Nephron (organoid): ENCODE results near the gene FASTKD2.

Source experiments
- H3K27ac Mint-ChIP-seq, 3 experiments: 2 replicates each; pipeline ENCODE4 v1.8.0; 2020; ENCODE audit warnings: mixed read lengths in 3 of 3, mild to moderate bottlenecking in 2 of 3, moderate library complexity in 1 of 3
- H3K27me3 Mint-ChIP-seq: 2 replicates; pipeline ENCODE4 v1.8.0; 2021; ENCODE audit warnings: low read depth, mild to moderate bottlenecking, moderate library complexity, mixed read lengths
- H3K36me3 Mint-ChIP-seq: 2 replicates; pipeline ENCODE4 v1.8.0; 2020; ENCODE audit warnings: low read depth, mixed read lengths
- H3K4me1 Mint-ChIP-seq: 2 replicates; pipeline ENCODE4 v1.8.0; 2020; ENCODE audit warnings: mixed read lengths
- H3K4me3 Mint-ChIP-seq, 3 experiments: 2 replicates each; pipeline ENCODE4 v1.8.0; 2020; ENCODE audit warnings: mild to moderate bottlenecking in 3 of 3, mixed read lengths in 3 of 3, moderate library complexity in 2 of 3
- H3K9me3 Mint-ChIP-seq: 2 replicates; pipeline ENCODE4 v1.8.0; 2020; ENCODE audit warnings: mixed read lengths
- CTCF ChIP-seq, 3 experiments: fragments of 200-600 bp; sonication (generic); IDR thresholded peaks; one replicate each; pipeline ENCODE4 v1.5.0; 2021; ENCODE audit warnings: antibody characterized with exemption in 3 of 3; ENCODE audit not compliant: unreplicated experiment in 3 of 3

FASTKD2 gene

GRCh38 chr2:206780671-206781070 lies 15.3 kb downstream of the FASTKD2 start:
- Mint-ChIP-seq H3K27ac (no peak overlapping the region), H3K9me3 (peaks cover 44% of the 10 kb centered on the region), H3K4me1 (no peaks in the 10 kb centered on the region), H3K27me3 (no peaks in the 10 kb centered on the region), H3K36me3 (peaks cover 87% of the 10 kb centered on the region), H3K4me3 (no peak overlapping the region)
- TF ChIP-seq CTCF (IDR thresholded peaks at IDR 0.05; ENCODE audit: unreplicated experiment in 3 of 3) = no peak

- H3K4me3 Mint-ChIP-seq = no peak overlapping the region
- no peak overlapping the region for H3K27ac Mint-ChIP-seq
- peaks cover 19% of the 10 kb centered on the region for H3K9me3 Mint-ChIP-seq
- H3K4me1 Mint-ChIP-seq = no peaks in the 10 kb centered on the region
- TF ChIP-seq CTCF (IDR thresholded peaks at IDR 0.05; ENCODE audit: unreplicated experiment in 3 of 3) = peak; percentile 31 to 46 (median 34)
- H3K36me3 Mint-ChIP-seq = peaks cover 71% of the 10 kb centered on the region
- H3K27me3 Mint-ChIP-seq = no peaks in the 10 kb centered on the region
These were observed 18.3 kb downstream of the FASTKD2 start for GRCh38 chr2:206783718-206784117.

GRCh38 chr2:206784559-206785353 lies 19.4 kb downstream of the FASTKD2 start:
- no peaks in the 10 kb centered on the region for H3K4me1 Mint-ChIP-seq
- H3K27me3 Mint-ChIP-seq = no peaks in the 10 kb centered on the region
- H3K27ac Mint-ChIP-seq = no peak overlapping the region
- no peak overlapping the region for H3K4me3 Mint-ChIP-seq
- peaks cover 9% of the 10 kb centered on the region for H3K9me3 Mint-ChIP-seq
- peaks cover 67% of the 10 kb centered on the region for H3K36me3 Mint-ChIP-seq
- TF ChIP-seq CTCF (IDR thresholded peaks at IDR 0.05; ENCODE audit: unreplicated experiment in 3 of 3) = no peak

- H3K27ac Mint-ChIP-seq = no peak overlapping the region
- H3K4me3 Mint-ChIP-seq = no peak overlapping the region
- no peak for TF ChIP-seq CTCF (IDR thresholded peaks at IDR 0.05; ENCODE audit: unreplicated experiment in 3 of 3)
- no peaks in the 10 kb centered on the region for H3K4me1 Mint-ChIP-seq
- H3K36me3 Mint-ChIP-seq = peaks cover 58% of the 10 kb centered on the region
- no peaks in the 10 kb centered on the region for H3K9me3 Mint-ChIP-seq
- no peaks in the 10 kb centered on the region for H3K27me3 Mint-ChIP-seq
These were observed 25.0 kb downstream of the FASTKD2 start for GRCh38 chr2:206790311-206790935.

- Mint-ChIP-seq H3K27ac (no peak overlapping the region), H3K9me3 (no peaks in the 10 kb centered on the region)
These were observed 27.2 kb downstream of the FASTKD2 start for GRCh38 chr2:206792645-206793044.

More at GRCh38 chr2:206792645-206793044, 27.2 kb downstream of the FASTKD2 start:
- Mint-ChIP-seq H3K36me3 (peaks cover 55% of the 10 kb centered on the region), H3K4me3 (no peak overlapping the region), H3K4me1 (no peaks in the 10 kb centered on the region), H3K27me3 (no peaks in the 10 kb centered on the region)
- TF ChIP-seq CTCF (IDR thresholded peaks at IDR 0.05; ENCODE audit: unreplicated experiment in 3 of 3) = no peak
